GM21786 (cell line): ENCODE results near the gene NDUFA11.

ENCODE experiments used
- ATAC-seq: cut with Tn5 transposase; IDR thresholded peaks from one replicate; pipeline ENCODE4 v1.9.1; 2021; ENCODE audit not compliant: unreplicated experiment

Gene NDUFA11

GRCh38 chr19:5932609-5933262, 29.1 kb upstream of the NDUFA11 start:
- no peak for ATAC-seq

GRCh38 chr19:5932146-5932545, 28.6 kb upstream of the NDUFA11 start:
- ATAC-seq = no peak

- no peak for ATAC-seq
These were observed 27.7 kb upstream of the NDUFA11 start for GRCh38 chr19:5931251-5931650.

GRCh38 chr19:5929625-5930024, 26.0 kb upstream of the NDUFA11 start:
- ATAC-seq = no peak

- no peak for ATAC-seq
These were observed 25.6 kb upstream of the NDUFA11 start for GRCh38 chr19:5929179-5929578.

GRCh38 chr19:5927441-5927821, 23.8 kb upstream of the NDUFA11 start:
- peak; percentile 43 for ATAC-seq

- ATAC-seq = no peak
These were observed 23.3 kb upstream of the NDUFA11 start for GRCh38 chr19:5926641-5927440.

GRCh38 chr19:5925830-5926427, 22.3 kb upstream of the NDUFA11 start:
- ATAC-seq = no peak

GRCh38 chr19:5923356-5923755, 19.8 kb upstream of the NDUFA11 start:
- no peak for ATAC-seq

- no peak for ATAC-seq
These were observed 18.6 kb upstream of the NDUFA11 start for GRCh38 chr19:5922161-5922545.

- ATAC-seq = no peak
These were observed 18.0 kb upstream of the NDUFA11 start for GRCh38 chr19:5921516-5922160.

- no peak for ATAC-seq
These were observed 15.0 kb upstream of the NDUFA11 start for GRCh38 chr19:5918463-5919079.

GRCh38 chr19:5917431-5918107, 14.0 kb upstream of the NDUFA11 start:
- ATAC-seq = no peak

- no peak for ATAC-seq
These were observed 12.7 kb upstream of the NDUFA11 start for GRCh38 chr19:5916181-5916708.

GRCh38 chr19:5915782-5916165, 12.2 kb upstream of the NDUFA11 start:
- ATAC-seq = no peak

- ATAC-seq = no peak
These were observed 11.6 kb upstream of the NDUFA11 start for GRCh38 chr19:5914946-5915781.

- ATAC-seq = no peak
These were observed 10.8 kb upstream of the NDUFA11 start for GRCh38 chr19:5914358-5914774.

- no peak for ATAC-seq
These were observed 10.3 kb upstream of the NDUFA11 start, which contains the start of gene CAPS for GRCh38 chr19:5913739-5914357. CAPS (plus strand) TSS chr19:5914254; CDS start chr19:5914407, 153 bp downstream.

- no peak for ATAC-seq
These were observed 7.8 kb upstream of the NDUFA11 start for GRCh38 chr19:5911366-5911765.
